Measurements from ENCODE around the gene KCNG1. TPM values are rescaled to one million over a fixed set of nuclear protein-coding genes. Genes with fewer than 3 reads are reported as not detected.

Gene KCNG1
- total RNA-seq, 1 donor from 2014 or later, result 7.4 TPM

DNA sequence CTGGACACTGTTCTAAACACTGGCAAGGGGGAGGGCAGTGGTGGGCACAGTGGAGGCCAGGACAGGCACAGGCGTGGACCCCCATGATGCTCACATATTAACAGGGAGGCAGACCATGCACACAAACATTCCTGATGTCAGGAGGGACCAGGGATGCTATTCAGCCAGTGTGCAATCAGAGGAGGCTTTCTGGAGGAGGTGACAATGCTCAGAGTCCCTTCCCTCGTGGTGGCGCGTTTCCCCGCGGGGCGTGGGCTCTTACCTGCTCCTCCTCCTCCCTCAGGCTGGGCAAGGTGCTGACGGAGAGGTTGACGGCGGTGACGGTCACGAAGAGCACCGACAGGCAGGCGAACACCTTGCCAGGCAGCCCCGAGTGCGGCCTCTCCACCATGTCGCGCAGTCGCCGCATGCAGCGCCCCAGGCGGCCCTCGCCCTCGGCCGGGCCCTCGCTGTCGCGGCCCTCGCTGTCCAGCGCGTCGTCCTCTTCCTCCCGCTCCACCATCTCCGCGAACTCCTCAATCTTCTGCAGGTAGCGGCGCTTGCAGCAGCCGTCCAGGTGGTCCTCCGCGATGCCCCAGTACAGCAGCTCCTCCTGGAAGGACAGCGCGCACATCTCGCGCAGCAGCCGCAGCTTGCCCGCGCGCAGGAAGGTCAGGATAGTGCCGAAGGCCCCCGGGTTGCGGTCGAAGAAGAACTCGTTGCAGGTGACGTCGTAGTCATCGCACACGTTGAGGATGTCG, 13.4 kb downstream of the KCNG1 start:
- intact Hi-C loops (cut with micrococcal nuclease), result no loop called here
- peaks cover 10% of the 10 kb centered on the region for H3K27me3 Mint-ChIP-seq
- peaks cover 3% of the 10 kb centered on the region for H3K36me3 Mint-ChIP-seq (ENCODE audit: low read depth)
- TF ChIP-seq, protein P1, sequence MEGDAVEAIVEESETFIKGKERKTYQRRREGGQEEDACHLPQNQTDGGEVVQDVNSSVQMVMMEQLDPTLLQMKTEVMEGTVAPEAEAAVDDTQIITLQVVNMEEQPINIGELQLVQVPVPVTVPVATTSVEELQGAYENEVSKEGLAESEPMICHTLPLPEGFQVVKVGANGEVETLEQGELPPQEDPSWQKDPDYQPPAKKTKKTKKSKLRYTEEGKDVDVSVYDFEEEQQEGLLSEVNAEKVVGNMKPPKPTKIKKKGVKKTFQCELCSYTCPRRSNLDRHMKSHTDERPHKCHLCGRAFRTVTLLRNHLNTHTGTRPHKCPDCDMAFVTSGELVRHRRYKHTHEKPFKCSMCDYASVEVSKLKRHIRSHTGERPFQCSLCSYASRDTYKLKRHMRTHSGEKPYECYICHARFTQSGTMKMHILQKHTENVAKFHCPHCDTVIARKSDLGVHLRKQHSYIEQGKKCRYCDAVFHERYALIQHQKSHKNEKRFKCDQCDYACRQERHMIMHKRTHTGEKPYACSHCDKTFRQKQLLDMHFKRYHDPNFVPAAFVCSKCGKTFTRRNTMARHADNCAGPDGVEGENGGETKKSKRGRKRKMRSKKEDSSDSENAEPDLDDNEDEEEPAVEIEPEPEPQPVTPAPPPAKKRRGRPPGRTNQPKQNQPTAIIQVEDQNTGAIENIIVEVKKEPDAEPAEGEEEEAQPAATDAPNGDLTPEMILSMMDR (IDR thresholded peaks at IDR 0.05), result no peak
- ChIA-PET POLR2A (no interaction called here), CTCF (interaction anchor here (0.6 kb wide), 1 partner anchor 128 kb away, joined by 3 read pairs; no protein-coding TSS in a partner anchor)
- DNase-seq (no peak), ATAC-seq (ENCODE audit: low read depth) (no peak)
- no peak overlapping the region for H3K27ac Mint-ChIP-seq
- no peak overlapping the region for H3K4me3 Mint-ChIP-seq
- H3K4me1 Mint-ChIP-seq, result peaks cover 3% of the 10 kb centered on the region
- H3K9me3 Mint-ChIP-seq, result no peaks in the 10 kb centered on the region

DNA sequence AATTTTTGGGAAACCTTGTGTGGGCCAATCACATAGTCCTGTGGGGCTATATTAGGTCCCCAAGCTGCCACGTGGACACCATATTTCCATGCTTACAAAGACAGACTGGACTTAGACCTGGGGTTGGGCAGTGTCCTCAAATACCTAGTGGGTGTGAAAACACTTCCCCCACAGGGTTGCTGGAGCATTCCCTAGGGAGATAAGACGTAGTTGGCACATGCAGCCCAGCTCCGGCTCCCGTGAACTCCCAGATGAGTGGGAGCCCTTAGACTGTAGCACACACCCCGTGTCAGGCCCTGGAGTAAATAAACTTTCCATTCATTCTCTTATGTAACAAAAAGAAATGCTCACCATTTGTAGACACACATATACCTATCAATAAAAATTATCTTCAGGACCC, 14.2 kb downstream of the KCNG1 start:
- Mint-ChIP-seq H3K9me3 (no peaks in the 10 kb centered on the region), H3K27me3 (peaks cover 4% of the 10 kb centered on the region), H3K27ac (no peak overlapping the region), H3K4me3 (no peak overlapping the region), H3K4me1 (no peaks in the 10 kb centered on the region), H3K36me3 (ENCODE audit: low read depth) (peaks cover 3% of the 10 kb centered on the region)
- TF ChIP-seq, protein P1 (IDR thresholded peaks at IDR 0.05), result no peak
- ATAC-seq (ENCODE audit: low read depth) (no peak), DNase-seq (no peak)
- ChIA-PET POLR2A (interaction anchor here (0.7 kb wide), 1 partner anchor 153 kb away, joined by 3 read pairs; no protein-coding TSS in a partner anchor), CTCF (interaction anchor here (0.6 kb wide), 1 partner anchor 127 kb away, joined by 3 read pairs; no protein-coding TSS in a partner anchor)
- intact Hi-C loops (cut with micrococcal nuclease), result no loop called here

DNA sequence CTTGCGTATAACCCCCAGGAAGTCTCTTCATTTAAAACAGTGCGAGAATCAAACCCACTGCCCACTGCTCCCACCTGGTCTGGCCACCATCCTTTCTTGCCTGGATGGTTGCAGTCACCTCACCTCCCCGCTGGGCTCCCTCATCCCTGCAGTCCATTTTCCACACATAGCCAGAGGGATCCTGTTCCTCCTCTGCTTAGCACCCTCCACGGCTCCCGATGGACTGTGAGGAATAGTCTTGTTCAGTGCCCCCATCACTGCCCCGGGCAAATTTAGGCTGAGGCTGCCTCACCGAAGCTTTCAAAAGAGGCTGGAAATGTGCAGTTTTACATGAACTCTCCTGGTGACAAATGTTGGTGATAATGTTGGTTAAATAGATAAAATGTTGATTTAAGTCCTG, 17.7 kb downstream of the KCNG1 start:
- intact Hi-C loops (cut with micrococcal nuclease), result no loop called here
- DNase-seq (no peak), ATAC-seq (ENCODE audit: low read depth) (no peak)
- Mint-ChIP-seq H3K4me3 (no peak overlapping the region), H3K27ac (no peak overlapping the region), H3K36me3 (ENCODE audit: low read depth) (peaks cover 6% of the 10 kb centered on the region), H3K9me3 (no peaks in the 10 kb centered on the region), H3K27me3 (peaks cover 12% of the 10 kb centered on the region), H3K4me1 (no peaks in the 10 kb centered on the region)
- ChIA-PET CTCF (interaction anchor here (1.7 kb wide), 1 partner anchor 10 kb away, joined by 3 read pairs; no protein-coding TSS in a partner anchor), POLR2A (no interaction called here)
- TF ChIP-seq, protein P1 (IDR thresholded peaks at IDR 0.05), result no peak

DNA sequence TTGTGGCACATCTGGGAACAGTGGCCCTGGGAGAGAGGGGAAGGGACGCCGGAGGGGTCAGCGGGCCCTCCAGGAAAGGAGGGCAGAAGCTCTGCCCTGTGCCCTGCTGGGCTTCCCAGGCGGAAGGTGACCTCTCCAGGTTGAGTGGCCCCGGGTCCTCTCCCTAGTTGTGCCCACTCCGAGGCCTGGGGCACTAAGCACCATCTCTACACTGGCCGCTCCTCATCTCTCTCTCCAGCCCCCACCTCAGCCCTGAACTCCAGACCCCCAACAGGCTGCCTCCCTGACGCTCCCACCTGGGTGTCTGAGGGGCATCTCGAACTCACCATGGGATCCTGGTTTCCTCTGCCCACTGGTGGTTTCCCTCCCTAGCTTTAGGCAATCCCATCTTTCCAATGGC, 18.1 kb downstream of the KCNG1 start:
- ChIA-PET POLR2A (no interaction called here), CTCF (no interaction called here)
- peaks cover 12% of the 10 kb centered on the region for H3K27me3 Mint-ChIP-seq
- H3K4me1 Mint-ChIP-seq, result no peaks in the 10 kb centered on the region
- no peak overlapping the region for H3K27ac Mint-ChIP-seq
- ATAC-seq (ENCODE audit: low read depth) (no peak), DNase-seq (no peak)
- H3K4me3 Mint-ChIP-seq, result no peak overlapping the region
- intact Hi-C loops (cut with micrococcal nuclease), result no loop called here
- peaks cover 6% of the 10 kb centered on the region for H3K36me3 Mint-ChIP-seq (ENCODE audit: low read depth)
- TF ChIP-seq, protein P1 (IDR thresholded peaks at IDR 0.05), result no peak
- no peaks in the 10 kb centered on the region for H3K9me3 Mint-ChIP-seq

DNA sequence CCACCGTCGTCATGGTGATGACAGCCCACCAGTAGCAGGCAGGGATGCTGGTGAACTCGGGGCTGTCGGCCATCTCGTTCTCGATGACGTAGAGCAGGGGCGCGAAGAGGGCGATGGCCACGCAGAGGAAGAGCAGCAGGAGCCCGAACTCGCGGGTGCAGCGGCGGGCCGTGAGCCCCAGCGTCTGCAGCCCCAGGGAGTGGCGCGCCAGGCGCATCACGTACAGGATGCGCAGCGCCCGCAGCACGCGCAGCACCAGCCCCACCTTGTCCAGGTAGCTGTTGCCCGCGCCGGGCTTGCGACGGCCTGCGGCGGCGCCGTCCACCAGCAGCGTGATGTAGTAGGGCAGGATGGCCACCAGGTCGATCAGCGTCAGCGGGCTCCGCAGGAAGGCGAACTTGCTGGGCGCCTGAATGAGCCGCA, 18.6 kb downstream of the KCNG1 start:
- H3K27ac Mint-ChIP-seq, result no peak overlapping the region
- ATAC-seq (ENCODE audit: low read depth) (no peak), DNase-seq (no peak)
- intact Hi-C loops (cut with micrococcal nuclease), result no loop called here
- POLR2A ChIA-PET, result no interaction called here
- H3K36me3 Mint-ChIP-seq (ENCODE audit: low read depth), result peaks cover 6% of the 10 kb centered on the region
- H3K9me3 Mint-ChIP-seq, result no peaks in the 10 kb centered on the region
- H3K27me3 Mint-ChIP-seq, result peaks cover 15% of the 10 kb centered on the region
- CTCF ChIA-PET, result no interaction called here
- no peaks in the 10 kb centered on the region for H3K4me1 Mint-ChIP-seq
- no peak overlapping the region for H3K4me3 Mint-ChIP-seq
- TF ChIP-seq, protein P1 (IDR thresholded peaks at IDR 0.05), result no peak

Measured in activated B cell treated with CpG ODN at 0.5 μM for 24 hours (primary cell).